K562 (cell line): ENCODE measurements around the gene PTGES3. TPM values are rescaled to one million over a fixed set of nuclear protein-coding genes. Genes with fewer than 3 reads are reported as not detected.

Experiments used
- ARID1B ChIP-seq: fragments of 450-650 bp; IDR thresholded peaks from 2 replicates; pipeline ENCODE4 v1.6.1; 2016; ENCODE audit warnings: antibody characterized with exemption, mild to moderate bottlenecking, inconsistent platforms
- CHCHD3 ChIP-seq: fragments of 250-450 bp; sonication (Bioruptor Pico); IDR thresholded peaks from 2 replicates; pipeline ENCODE4 v2.1.2; 2022; ENCODE audit warnings: mild to moderate bottlenecking
- DDX20 ChIP-seq: fragments of 450-650 bp; IDR thresholded peaks from 2 replicates; pipeline ENCODE4 v1.6.1; 2016; ENCODE audit warnings: missing genetic modification characterization, low read depth, mild to moderate bottlenecking, missing compliant biosample characterization, moderate library complexity
- HLTF ChIP-seq: fragments of 450-650 bp; IDR thresholded peaks from 2 replicates; pipeline ENCODE4 v1.6.1; 2016
- SMARCB1 ChIP-seq: IDR thresholded peaks from 2 replicates; pipeline ENCODE4 v1.6.1; 2011; ENCODE audit warnings: improper control_type of control experiment, low read depth; ENCODE audit not compliant: insufficient read length
- TAF1 ChIP-seq: IDR thresholded peaks from 2 replicates; pipeline ENCODE4 v1.6.1; 2011; ENCODE audit warnings: mild to moderate bottlenecking, low read length, moderate library complexity; ENCODE audit not compliant: insufficient read depth, control insufficient read depth, severe bottlenecking; ENCODE audit errors: extremely low read depth
- ZNF318 ChIP-seq, 2 experiments: fragments of 450-650 bp; IDR thresholded peaks; 2 replicates each; pipeline ENCODE4 v1.6.1; 2016; ENCODE audit warnings: mild to moderate bottlenecking in 2 of 2, borderline replicate concordance in 1 of 2, low read depth in 1 of 2, moderate library complexity in 1 of 2
- ZNF644 ChIP-seq: fragments of 200-800 bp; sonication (Bioruptor generic); IDR thresholded peaks from 2 replicates; pipeline ENCODE4 v1.6.1; 2016; ENCODE audit warnings: low read depth, missing genetic modification characterization, missing compliant biosample characterization
- polyA plus RNA-seq, 8 experiments: library from polyadenylated mRNA; depleted of rRNA in 4 of 8; stranded (reverse) in 5 of 8; unstranded in 3 of 8; fragments of >200 nt; fragmentation: Nextera tagmentation in 2 of 8; fragmentation: Illumina TruSeq in 1 of 8; extraction: Ambion mirVana in 2 of 8; extraction: Trizol in 1 of 8; gene quantifications; 2 replicates each; pipeline versions ENCODE4 v1.2.1 to v1.2.3, GENCODE V29; 2011 to 2014; ENCODE audit warnings: inconsistent platforms in 1 of 8, missing spikeins in 1 of 8
- total RNA-seq, 7 experiments: library from RNA; depleted of rRNA in 6 of 7; stranded (reverse); fragments of >200 nt in 6 of 7; fragmentation: Illumina TruSeq in 2 of 7; extraction: Trizol in 2 of 7; gene quantifications; 2 replicates each; pipeline versions ENCODE4 v1.2.1 to v1.2.3, GENCODE V29; 2011 to 2021; ENCODE audit warnings: low replicate concordance in 1 of 7

The PTGES3 gene
- total and polyA plus RNA-seq, 9 of the 15 experiments (the other 6 are each of a cell fraction or from before 2014, with no cell fraction given) = 163 to 501 (median 213) TPM

- TF ChIP-seq ZNF318 (IDR thresholded peaks at IDR 0.05; ENCODE audit: borderline replicate concordance in 1 of 2, low read depth in 1 of 2) = peak in 1 of 2 experiments; percentile 58; a peak in 1 of 4 replicates
- TF ChIP-seq TAF1 = peak; percentile 94
- no peak for TF ChIP-seq DDX20 (tag)
- TF ChIP-seq ARID1B = peak; percentile 38; the same call in 1 of the 2 replicates
- 0 out of 2 replicates have a peak, but pooled peaks have one; percentile 5 for TF ChIP-seq HLTF
- peak; percentile 78; the same call in 1 of the 2 replicates for TF ChIP-seq ZNF644
- peak; percentile 84 for TF ChIP-seq CHCHD3 (CRISPR knock-in tag)
- no peak for TF ChIP-seq SMARCB1
These were observed at the start of gene PTGES3 (continued) for GRCh38 chr12:56688129-56688845.
